ENCODE measurements around the gene DNAI7.

The DNAI7 gene

GRCh38 chr12:25079393-25079792 lies 115.6 kb downstream of the DNAI7 start:
- TF ChIP-seq CTCF (IDR thresholded peaks at IDR 0.05) = no peak

- TF ChIP-seq CTCF (IDR thresholded peaks at IDR 0.05) = no peak
Measured at GRCh38 chr12:25074954-25075353, 120.0 kb downstream of the DNAI7 start.

DNA sequence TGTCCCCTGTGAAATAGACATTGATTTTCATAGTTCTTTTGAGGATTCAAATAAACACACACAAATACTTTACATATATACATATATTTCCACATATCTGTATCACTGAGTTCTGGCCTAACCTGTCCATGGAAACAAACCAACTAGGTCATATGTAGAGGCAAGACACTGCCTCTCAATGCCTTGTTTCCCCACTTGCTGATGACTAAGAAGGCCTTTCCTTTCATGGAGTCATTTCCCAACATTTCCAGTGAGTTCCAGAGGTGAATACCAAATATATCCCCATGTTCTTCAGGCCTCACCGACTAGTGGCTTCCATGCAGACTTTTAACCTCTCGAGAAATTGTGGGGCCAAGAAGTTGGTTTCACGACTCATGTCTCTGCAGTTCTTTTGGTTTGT lies 120.8 kb downstream of the DNAI7 start:
- no peak for TF ChIP-seq CTCF (IDR thresholded peaks at IDR 0.05)

- TF ChIP-seq CTCF (IDR thresholded peaks at IDR 0.05) = no peak
Measured at GRCh38 chr12:25072906-25073650, 121.9 kb downstream of the DNAI7 start.

DNA sequence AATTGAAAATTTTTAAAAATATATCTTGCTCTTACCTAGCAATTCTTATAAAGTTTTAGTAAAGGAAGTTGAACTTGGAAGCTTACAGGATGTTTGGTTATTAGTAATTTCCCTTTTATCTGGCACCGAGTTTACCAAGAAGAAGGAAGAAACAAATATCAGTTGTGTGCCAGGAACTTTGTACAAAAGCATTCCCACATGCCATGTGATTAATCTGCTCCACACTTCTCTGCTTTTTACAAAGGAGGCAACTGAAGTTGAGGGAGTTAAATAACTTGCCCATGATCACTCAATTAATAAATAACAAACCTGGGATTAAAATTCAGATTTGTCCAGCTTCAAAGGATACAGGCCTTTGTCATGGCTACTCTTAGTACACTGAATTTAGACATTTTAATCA lies 123.6 kb downstream of the DNAI7 start:
- TF ChIP-seq CTCF (IDR thresholded peaks at IDR 0.05) = no peak

- TF ChIP-seq CTCF (IDR thresholded peaks at IDR 0.05) = no peak
Measured at GRCh38 chr12:25069224-25069623, 125.7 kb downstream of the DNAI7 start.

DNA sequence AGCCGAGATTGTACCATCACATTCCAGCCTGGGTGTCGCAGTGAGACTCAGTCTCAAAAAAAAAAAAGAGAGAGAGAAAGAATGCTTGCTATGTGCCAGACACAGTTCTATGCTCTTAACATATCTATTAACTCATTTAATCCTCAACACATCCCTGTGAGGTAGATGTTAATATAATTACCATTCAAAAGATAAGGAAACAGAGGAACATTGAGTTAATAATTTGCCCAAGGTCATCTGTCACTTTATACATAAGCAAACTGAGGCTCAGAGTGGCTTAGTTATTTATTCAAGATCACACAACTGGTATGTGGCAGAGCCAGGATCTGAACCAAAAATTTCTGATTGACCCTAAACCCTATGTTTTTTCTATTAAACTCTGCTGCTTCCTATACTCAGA lies 129.9 kb downstream of the DNAI7 start:
- TF ChIP-seq CTCF (IDR thresholded peaks at IDR 0.05) = no peak
